ENCODE results near the gene TMEM271.
A peak's percentile ranks its signal among the peaks of the same experiment; 100 is the strongest.
"Not testable (repeated sequence)": the region's sequence is repeated elsewhere in the genome, so short reads cannot be mapped to it uniquely, and the experiment has no call there.

Gene TMEM271

GRCh38 chr4:610411-611261 is 34.5 kb upstream of the TMEM271 start:
- DNase-seq (ENCODE audit: low read depth in 4 of 4, low spot score in 1 of 4) = no peak

- no peak for DNase-seq (ENCODE audit: low read depth in 4 of 4, low spot score in 1 of 4)
Observed at GRCh38 chr4:609400-610050, 33.4 kb upstream of the TMEM271 start.

- no peak for DNase-seq (ENCODE audit: low read depth in 4 of 4, low spot score in 1 of 4)
Observed at GRCh38 chr4:608236-608635, 32.1 kb upstream of the TMEM271 start.

- no peak for DNase-seq (ENCODE audit: low read depth in 4 of 4, low spot score in 1 of 4)
Observed at GRCh38 chr4:605702-606425, 29.8 kb upstream of the TMEM271 start.

- DNase-seq (ENCODE audit: low read depth in 4 of 4, low spot score in 1 of 4) = no peak
Observed at GRCh38 chr4:604131-604530, 28.0 kb upstream of the TMEM271 start.

GRCh38 chr4:602559-602942 is 26.5 kb upstream of the TMEM271 start:
- DNase-seq (ENCODE audit: low read depth in 4 of 4, low spot score in 1 of 4) = peak; percentile 15 to 63 (median 44)

GRCh38 chr4:601612-602558 is 25.8 kb upstream of the TMEM271 start:
- no peak for DNase-seq (ENCODE audit: low read depth in 4 of 4, low spot score in 1 of 4)

- DNase-seq (ENCODE audit: low read depth in 4 of 4, low spot score in 1 of 4) = peak; percentile 10 to 56 (median 38)
Observed at GRCh38 chr4:600850-601515, 24.9 kb upstream of the TMEM271 start.

- DNase-seq (ENCODE audit: low read depth in 4 of 4, low spot score in 1 of 4) = no peak
Observed at GRCh38 chr4:600166-600565, 24.1 kb upstream of the TMEM271 start.

GRCh38 chr4:598925-599324 is 22.8 kb upstream of the TMEM271 start:
- no peak for DNase-seq (ENCODE audit: low read depth in 4 of 4, low spot score in 1 of 4)

- DNase-seq (ENCODE audit: low read depth in 4 of 4, low spot score in 1 of 4) = no peak
Observed at GRCh38 chr4:592825-593520, 16.9 kb upstream of the TMEM271 start.

GRCh38 chr4:592178-592577 is 16.1 kb upstream of the TMEM271 start:
- not testable (repeated sequence) for DNase-seq (ENCODE audit: low read depth in 4 of 4, low spot score in 1 of 4)

GRCh38 chr4:590313-590841 is 14.3 kb upstream of the TMEM271 start:
- no peak for DNase-seq (ENCODE audit: low read depth in 4 of 4, low spot score in 1 of 4)

- no peak for DNase-seq (ENCODE audit: low read depth in 4 of 4, low spot score in 1 of 4)
Observed at GRCh38 chr4:589219-589963, 13.3 kb upstream of the TMEM271 start.

- DNase-seq (ENCODE audit: low read depth in 4 of 4, low spot score in 1 of 4) = no peak
Observed at GRCh38 chr4:588351-588849, 12.3 kb upstream of the TMEM271 start.

- no peak for DNase-seq (ENCODE audit: low read depth in 4 of 4, low spot score in 1 of 4)
Observed at GRCh38 chr4:587671-588350, 11.7 kb upstream of the TMEM271 start.

- DNase-seq (ENCODE audit: low read depth in 4 of 4, low spot score in 1 of 4) = no peak
Observed at GRCh38 chr4:583820-584219, 7.7 kb upstream of the TMEM271 start.
